Posterior cingulate gyrus (tissue), 11 donors: ENCODE measurements around the gene ATXN1.

Experiments used
- DNase-seq, 10 donors: peaks; one replicate each; pipeline versions ENCODE4 v3.0.0 to v3.0.0-alpha.2; 2020 to 2021; ENCODE audit warnings: mixed read lengths in 3 of 10
- intact Hi-C: fragments of 100-400 bp; cut with DNase I; formaldehyde crosslinking; loops from one replicate; pipeline ENCODE4 v1.15.1; 2023

The ATXN1 gene

GRCh38 chr6:16749516-16750485, 11.5 kb downstream of the ATXN1 start:
- no peak for DNase-seq
- intact Hi-C loops: loop anchor here (10.0 kb wide), 1 partner anchor 115 kb away; no protein-coding TSS in a partner anchor

DNA sequence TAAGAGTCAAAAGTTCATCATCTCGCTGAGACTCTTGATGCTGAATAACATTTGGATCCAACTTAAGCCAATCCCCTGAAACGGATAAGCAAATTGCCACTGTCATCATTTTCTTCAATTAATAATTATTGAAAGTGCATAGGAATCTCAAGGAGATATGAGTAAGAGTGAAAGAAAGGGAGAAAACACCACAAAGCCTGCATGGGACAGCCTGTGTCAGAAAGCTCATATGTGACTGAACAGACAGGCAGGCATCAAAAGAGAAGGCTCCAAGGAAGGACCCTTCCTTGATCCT, 13.3 kb downstream of the ATXN1 start:
- intact Hi-C loops: no loop called here

DNA sequence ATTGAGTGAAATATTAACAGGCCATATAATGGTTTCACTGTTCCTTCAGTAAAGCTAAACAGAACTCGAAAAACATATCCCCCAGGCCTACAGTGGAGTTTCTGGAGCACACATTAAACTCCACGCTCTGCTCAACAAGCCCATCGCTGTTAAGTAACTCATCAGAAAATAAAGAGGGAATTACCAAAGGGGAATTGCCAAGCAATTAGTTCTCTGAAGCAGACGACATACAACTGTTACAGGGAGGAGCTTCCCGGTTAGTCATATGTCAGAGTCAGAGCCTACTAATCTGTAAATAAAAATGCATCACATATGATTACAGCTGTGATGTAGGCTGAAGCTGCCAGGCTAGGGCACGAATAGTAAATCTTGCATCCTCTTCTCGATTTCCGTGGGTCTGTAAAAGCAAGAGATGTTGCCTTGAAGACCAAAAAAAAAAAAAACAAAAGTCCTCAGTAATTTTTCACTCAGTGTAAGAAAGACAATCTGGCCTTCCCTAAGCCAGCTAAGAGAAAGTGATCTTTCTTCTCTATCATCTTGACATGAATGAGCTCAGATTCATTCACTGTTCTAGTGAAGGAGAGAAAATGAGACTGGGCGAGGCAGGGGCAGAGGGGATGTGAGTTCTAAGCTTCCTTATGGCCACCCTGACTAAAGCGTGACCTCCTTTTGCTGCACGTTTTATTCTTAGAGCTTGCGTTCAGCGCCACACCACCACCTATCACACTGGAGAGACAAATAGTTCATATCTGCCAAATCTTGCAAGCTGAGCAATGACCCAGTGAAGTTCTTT, 13.8 kb downstream of the ATXN1 start:
- intact Hi-C loops: no loop called here
- no peak for DNase-seq

More for the DNA sequence above, 13.3 kb downstream of the ATXN1 start:
- no peak for DNase-seq

GRCh38 chr6:16746812-16747211, 14.4 kb downstream of the ATXN1 start:
- intact Hi-C loops: no loop called here

GRCh38 chr6:16746401-16746800, 14.9 kb downstream of the ATXN1 start:
- no peak for DNase-seq
- intact Hi-C loops: no loop called here

More at GRCh38 chr6:16746812-16747211, 14.4 kb downstream of the ATXN1 start:
- no peak for DNase-seq

DNA sequence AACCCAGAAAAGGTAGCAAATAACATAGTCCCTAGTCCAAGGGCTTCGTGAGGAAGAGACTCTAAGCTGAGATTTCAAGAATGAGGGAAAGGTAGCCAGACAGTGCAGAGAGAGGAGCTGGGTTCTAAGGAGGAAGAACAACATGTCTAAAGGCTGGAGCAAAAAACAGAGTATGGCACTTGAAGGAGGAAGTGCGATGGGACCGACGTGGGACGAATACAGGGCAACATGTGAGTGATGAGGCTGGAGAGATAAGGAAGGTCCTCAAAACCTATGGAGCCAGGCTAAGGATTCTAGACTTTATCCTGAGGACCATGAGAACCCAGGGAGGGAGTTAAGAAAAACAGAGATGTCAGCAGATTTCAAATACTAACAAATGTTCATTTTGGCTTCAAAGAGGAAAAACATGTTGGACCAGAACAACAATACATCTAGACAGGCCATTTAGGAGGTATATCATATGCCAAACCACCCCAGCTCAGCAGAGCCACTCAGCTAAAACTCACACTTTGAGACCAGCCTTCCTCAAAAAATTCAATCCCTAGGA, 17.5 kb downstream of the ATXN1 start:
- intact Hi-C loops: no loop called here
- no peak for DNase-seq

DNA sequence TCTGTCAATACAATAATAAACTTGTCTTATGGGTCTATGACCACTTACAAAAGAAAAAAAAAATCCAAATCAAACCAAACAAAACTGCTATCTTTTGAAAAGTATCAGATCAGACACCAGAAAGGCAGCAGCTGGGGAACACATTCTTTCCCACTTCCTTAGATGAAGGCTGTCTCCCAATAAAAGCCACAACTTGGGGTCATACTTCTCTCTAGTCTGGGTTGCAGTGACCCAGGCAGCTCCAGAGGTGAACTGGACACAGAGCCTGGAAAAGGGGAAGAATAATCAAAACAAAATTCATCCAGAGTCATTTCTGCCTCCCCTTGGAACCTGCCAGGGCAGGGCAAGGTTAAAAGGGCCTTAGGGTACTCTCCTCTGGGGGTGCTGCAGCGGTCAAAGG, 19.1 kb downstream of the ATXN1 start:
- DNase-seq: no peak
- intact Hi-C loops: no loop called here

GRCh38 chr6:16741112-16742016, 19.9 kb downstream of the ATXN1 start:
- intact Hi-C loops: no loop called here
- no peak for DNase-seq

DNA sequence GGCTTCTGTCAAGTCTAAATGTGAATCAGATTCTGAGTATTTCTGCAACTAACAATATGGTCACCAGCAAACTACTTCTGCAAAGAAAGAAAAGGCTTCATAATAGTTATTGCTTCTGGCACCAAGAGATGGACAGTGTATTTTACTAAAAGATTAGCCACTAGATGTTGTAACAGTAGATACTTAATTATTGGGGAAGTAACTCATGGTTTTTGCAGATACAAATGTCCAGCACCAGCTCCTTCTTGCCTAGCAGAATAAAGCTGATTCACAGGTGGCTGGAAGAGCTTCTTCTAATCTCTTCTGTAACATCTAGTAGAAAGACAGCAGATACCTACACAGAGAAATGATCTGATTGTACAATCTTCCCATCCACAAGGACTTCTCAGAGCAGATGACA, 21.2 kb downstream of the ATXN1 start:
- no peak for DNase-seq
- intact Hi-C loops: no loop called here

GRCh38 chr6:16739329-16739801, 21.9 kb downstream of the ATXN1 start:
- intact Hi-C loops: no loop called here
- peak in 1 of 10 donors; percentile 52 for DNase-seq

- no peak for DNase-seq
- intact Hi-C loops: no loop called here
Measured at GRCh38 chr6:16737925-16738324, 23.3 kb downstream of the ATXN1 start.

DNA sequence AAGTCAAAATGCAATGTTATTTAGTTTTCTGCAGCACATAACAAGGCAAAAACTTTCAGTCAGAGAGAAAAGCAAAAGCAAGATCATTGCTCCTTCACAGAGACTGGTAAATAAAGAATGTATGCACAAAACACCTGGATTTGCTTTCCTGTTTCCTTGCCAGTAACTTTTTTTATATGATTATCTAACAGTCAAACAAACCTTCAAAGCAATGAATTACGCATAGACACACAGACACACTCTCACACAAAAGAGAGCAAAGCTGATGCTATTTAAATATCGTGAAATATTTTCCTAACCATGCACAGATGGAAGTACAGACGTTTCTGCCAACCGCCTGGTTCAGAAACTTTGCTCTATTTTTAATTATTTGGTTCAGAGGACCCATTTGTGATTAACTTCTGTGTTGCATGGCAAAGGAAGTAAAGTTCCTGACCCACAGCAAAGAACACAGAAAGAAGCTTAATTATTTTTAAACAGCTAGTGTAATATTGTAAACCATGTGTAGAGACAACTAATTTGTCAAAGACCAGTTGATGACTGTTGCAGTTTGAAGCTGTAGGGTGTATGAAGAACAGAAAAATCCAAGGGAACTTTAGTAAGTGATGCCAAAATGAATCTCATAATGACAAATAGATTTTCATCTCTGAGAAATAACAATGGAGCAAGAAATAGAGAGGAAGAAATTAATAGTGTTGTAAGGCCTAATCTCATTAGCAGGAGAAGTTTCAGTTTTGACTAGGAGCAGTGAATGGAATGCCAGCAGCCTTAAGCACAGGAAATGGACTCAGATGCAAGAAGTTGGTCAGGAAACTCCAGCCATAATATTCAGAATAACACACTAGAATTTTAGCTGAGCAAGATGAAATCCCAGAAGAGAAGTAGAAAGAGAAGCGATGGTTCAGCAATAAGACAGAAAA, 24.1 kb downstream of the ATXN1 start:
- no peak for DNase-seq
- intact Hi-C loops: no loop called here

DNA sequence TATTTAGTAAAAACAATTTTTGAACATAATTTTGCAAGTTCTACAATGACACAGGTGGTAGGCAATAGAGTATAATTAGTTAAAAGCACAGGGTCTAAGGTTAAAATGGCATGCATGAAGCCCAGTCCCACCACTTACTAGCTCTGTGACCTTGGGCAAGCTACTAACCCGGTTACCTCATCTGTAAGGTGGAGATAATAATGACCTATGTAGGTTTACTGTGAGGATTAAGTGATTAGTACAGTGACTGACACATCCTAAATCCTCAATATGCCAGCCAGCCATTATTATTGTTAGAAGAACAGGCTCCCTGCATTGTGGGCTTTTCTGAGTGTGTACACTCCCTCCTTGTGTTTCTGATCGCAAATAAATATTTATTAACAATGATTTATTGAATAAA, 26.2 kb downstream of the ATXN1 start:
- intact Hi-C loops: no loop called here
- DNase-seq: no peak

GRCh38 chr6:16733085-16733484, 28.2 kb downstream of the ATXN1 start:
- DNase-seq: peak in 1 of 10 donors; percentile 59
- intact Hi-C loops: no loop called here

GRCh38 chr6:16731478-16732051, 29.7 kb downstream of the ATXN1 start:
- DNase-seq: no peak
- intact Hi-C loops: no loop called here

- intact Hi-C loops: no loop called here
- DNase-seq: no peak
Measured at GRCh38 chr6:16730738-16731477, 30.4 kb downstream of the ATXN1 start.

GRCh38 chr6:16729744-16730143, 31.5 kb downstream of the ATXN1 start:
- intact Hi-C loops: no loop called here

GRCh38 chr6:16729183-16729691, 32.0 kb downstream of the ATXN1 start:
- no peak for DNase-seq
- intact Hi-C loops: no loop called here

More at GRCh38 chr6:16729744-16730143, 31.5 kb downstream of the ATXN1 start:
- DNase-seq: no peak
